OCI-M2 (cell line): Measurements from ENCODE around the gene ARHGDIG.
"Not testable (repeated sequence)": the region's sequence is repeated elsewhere in the genome, so short reads cannot be mapped to it uniquely, and the experiment has no call there.

Source experiments
- DNase-seq: peaks from one replicate; lab custom pipeline; 2025; ENCODE audit not compliant: unreplicated experiment; lab: John Stamatoyannopoulos, UW

The ARHGDIG gene

GRCh38 chr16:280552-280951 is at the start of gene ARHGDIG:
Gene ARHGDIG (plus strand): TSS chr16:280591. CDS start chr16:280681, 90 bp downstream.
- DNase-seq: no peak

GRCh38 chr16:230949-231348 is 49.4 kb upstream of the ARHGDIG start:
- DNase-seq: no peak

GRCh38 chr16:234468-235305 is 45.7 kb upstream of the ARHGDIG start, which contains the start of gene FAM234A:
Gene FAM234A (plus strand): TSS chr16:234821. CDS start chr16:254414, 19,593 bp downstream.
- DNase-seq: peak; percentile 59

- DNase-seq: no peak
These were observed 40.5 kb upstream of the ARHGDIG start for GRCh38 chr16:239948-240277.

GRCh38 chr16:240559-240958 is 39.8 kb upstream of the ARHGDIG start:
- no peak for DNase-seq

GRCh38 chr16:242281-242680 is 38.1 kb upstream of the ARHGDIG start:
- DNase-seq: no peak

GRCh38 chr16:243348-243747 is 37.0 kb upstream of the ARHGDIG start:
- DNase-seq: no peak

- DNase-seq: no peak
These were observed 35.3 kb upstream of the ARHGDIG start for GRCh38 chr16:245105-245504.

GRCh38 chr16:247027-247426 is 33.4 kb upstream of the ARHGDIG start:
- no peak for DNase-seq

GRCh38 chr16:249431-249830 is 31.0 kb upstream of the ARHGDIG start:
- DNase-seq: no peak

- no peak for DNase-seq
These were observed 27.7 kb upstream of the ARHGDIG start for GRCh38 chr16:252366-253337.

- no peak for DNase-seq
These were observed 26.6 kb upstream of the ARHGDIG start for GRCh38 chr16:253833-254232.

- DNase-seq: no peak
These were observed 25.9 kb upstream of the ARHGDIG start for GRCh38 chr16:254461-254860.

GRCh38 chr16:255183-255582 is 25.2 kb upstream of the ARHGDIG start:
- no peak for DNase-seq

- DNase-seq: not testable (repeated sequence)
These were observed 22.3 kb upstream of the ARHGDIG start for GRCh38 chr16:258091-258490.

GRCh38 chr16:259226-259625 is 21.2 kb upstream of the ARHGDIG start:
- DNase-seq: no peak

- no peak for DNase-seq
These were observed 20.6 kb upstream of the ARHGDIG start for GRCh38 chr16:259814-260253.

GRCh38 chr16:260326-260725 is 20.1 kb upstream of the ARHGDIG start:
- DNase-seq: no peak

- DNase-seq: no peak
These were observed 19.2 kb upstream of the ARHGDIG start for GRCh38 chr16:261031-261691.

GRCh38 chr16:262121-262745 is 18.2 kb upstream of the ARHGDIG start:
- no peak for DNase-seq
